ENCODE data around the gene CEP19.

CEP19 gene

GRCh38 chr3:196737655-196738054 lies 25.6 kb upstream of the CEP19 start:
- Histone ChIP-seq H3K4me2 (ENCODE audit: insufficient read depth, low read length) (no peak overlapping the region), H3K79me2 (ENCODE audit: insufficient read depth, low read length) (peaks cover 30% of the 10 kb centered on the region), H2AFZ (ENCODE audit: low read depth, low read length) (no peak overlapping the region), H4K20me1 (ENCODE audit: insufficient read depth, low read length) (peaks cover 16% of the 10 kb centered on the region), H3K4me1 (ENCODE audit: insufficient read depth, low read length) (peaks cover 18% of the 10 kb centered on the region), H3K4me3 (ENCODE audit: low read depth in 1 of 2, low read length in 2 of 2) (no peak overlapping the region), H3K27me3 (ENCODE audit: insufficient read depth, low read length, poor library complexity) (no peaks in the 10 kb centered on the region), H3K9me3 (ENCODE audit: insufficient read depth, low read length, severe bottlenecking) (no peaks in the 10 kb centered on the region), H3K27ac (ENCODE audit: low read length) (no peak overlapping the region), H3K9ac (ENCODE audit: low read depth, low read length) (no peak overlapping the region), H3K36me3 (ENCODE audit: insufficient read depth, low read length) (peaks cover 19% of the 10 kb centered on the region)
- ATAC-seq (ENCODE audit: insufficient read depth, low read depth) (no peak), DNase-seq (no peak)
- TF ChIP-seq CTCF (IDR thresholded peaks at IDR 0.05; ENCODE audit: borderline replicate concordance, extremely low read depth, low read length, poor library complexity, severe bottlenecking), result no peak
- no peak for TF ChIP-seq EZH2 (IDR thresholded peaks at IDR 0.05; ENCODE audit: borderline replicate concordance, low read depth, low read length, severe bottlenecking)

GRCh38 chr3:196736670-196737374 lies 24.8 kb upstream of the CEP19 start:
- H3K27ac ChIP-seq (ENCODE audit: low read length), result no peak overlapping the region
- H3K27me3 ChIP-seq (ENCODE audit: insufficient read depth, low read length, poor library complexity), result no peaks in the 10 kb centered on the region
- no peak overlapping the region for H3K4me2 ChIP-seq (ENCODE audit: insufficient read depth, low read length)
- no peak overlapping the region for H3K9ac ChIP-seq (ENCODE audit: low read depth, low read length)
- H3K4me3 ChIP-seq (ENCODE audit: low read depth in 1 of 2, low read length in 2 of 2), result no peak overlapping the region
- ATAC-seq (ENCODE audit: insufficient read depth, low read depth), result no peak
- H3K36me3 ChIP-seq (ENCODE audit: insufficient read depth, low read length), result peaks cover 21% of the 10 kb centered on the region
- peaks cover 22% of the 10 kb centered on the region for H3K79me2 ChIP-seq (ENCODE audit: insufficient read depth, low read length)
- TF ChIP-seq EZH2 (IDR thresholded peaks at IDR 0.05; ENCODE audit: borderline replicate concordance, low read depth, low read length, severe bottlenecking) (no peak), CTCF (IDR thresholded peaks at IDR 0.05; ENCODE audit: borderline replicate concordance, extremely low read depth, low read length, poor library complexity, severe bottlenecking) (no peak)
- H3K4me1 ChIP-seq (ENCODE audit: insufficient read depth, low read length), result peaks cover 13% of the 10 kb centered on the region
- no peak overlapping the region for H2AFZ ChIP-seq (ENCODE audit: low read depth, low read length)
- peaks cover 15% of the 10 kb centered on the region for H4K20me1 ChIP-seq (ENCODE audit: insufficient read depth, low read length)
- H3K9me3 ChIP-seq (ENCODE audit: insufficient read depth, low read length, severe bottlenecking), result no peaks in the 10 kb centered on the region
- no peak for DNase-seq

- DNase-seq (no peak), ATAC-seq (ENCODE audit: insufficient read depth, low read depth) (no peak)
- Histone ChIP-seq H3K79me2 (ENCODE audit: insufficient read depth, low read length) (peaks cover 11% of the 10 kb centered on the region), H3K4me3 (ENCODE audit: low read depth in 1 of 2, low read length in 2 of 2) (no peak overlapping the region), H4K20me1 (ENCODE audit: insufficient read depth, low read length) (peaks cover 4% of the 10 kb centered on the region; the same call in 1 of the 2 replicates), H3K9ac (ENCODE audit: low read depth, low read length) (no peak overlapping the region), H3K27me3 (ENCODE audit: insufficient read depth, low read length, poor library complexity) (no peaks in the 10 kb centered on the region), H2AFZ (ENCODE audit: low read depth, low read length) (no peak overlapping the region), H3K36me3 (ENCODE audit: insufficient read depth, low read length) (peaks cover 26% of the 10 kb centered on the region), H3K4me1 (ENCODE audit: insufficient read depth, low read length) (peaks cover 5% of the 10 kb centered on the region; the same call in 1 of the 2 replicates), H3K9me3 (ENCODE audit: insufficient read depth, low read length, severe bottlenecking) (no peaks in the 10 kb centered on the region), H3K27ac (ENCODE audit: low read length) (no peak overlapping the region), H3K4me2 (ENCODE audit: insufficient read depth, low read length) (no peak overlapping the region)
- TF ChIP-seq CTCF (IDR thresholded peaks at IDR 0.05; ENCODE audit: borderline replicate concordance, extremely low read depth, low read length, poor library complexity, severe bottlenecking), result no peak
- no peak for TF ChIP-seq EZH2 (IDR thresholded peaks at IDR 0.05; ENCODE audit: borderline replicate concordance, low read depth, low read length, severe bottlenecking)
Measured at GRCh38 chr3:196735751-196736150, 23.7 kb upstream of the CEP19 start.

All from DND-41 (cell line).